ENCODE data around the gene NTNG1. TPM values are rescaled to one million over a fixed set of nuclear protein-coding genes. Genes with fewer than 3 reads are reported as not detected.

NTNG1 gene
- total and polyA plus RNA-seq, 5 donors, result 0.05 to 0.41 (median 0.37) TPM; not detected in 2

DNA sequence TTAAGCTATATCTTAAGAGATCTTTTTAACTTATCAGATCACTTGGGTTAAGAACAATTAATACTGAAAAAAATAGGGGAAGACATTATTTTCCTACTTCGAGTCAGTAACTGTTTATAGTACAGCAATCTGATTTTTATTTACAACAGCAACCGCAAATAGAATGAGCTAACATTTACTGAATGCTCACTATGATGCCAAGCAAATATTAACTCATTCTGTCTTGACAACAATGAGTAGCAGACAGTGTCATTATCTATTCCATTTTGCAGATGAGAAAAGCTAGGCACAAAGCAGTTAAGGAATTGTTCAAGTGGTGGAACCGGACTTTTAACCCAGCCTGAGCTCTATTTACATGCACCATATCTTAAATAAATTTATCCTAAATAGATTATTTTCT lies 273.7 kb downstream of the NTNG1 start:
- WGBS, result 67% methylated on average over 3 of the region's 3 CpGs
- DNase-seq, result no peak
- H3K27ac ChIP-seq (ENCODE audit: low read length), result no peak overlapping the region
- intact Hi-C loops (cut with DNase I), result no loop called here
- H3K4me3 ChIP-seq (ENCODE audit: low read length), result no peak overlapping the region
- no peaks in the 10 kb centered on the region for H3K4me1 ChIP-seq (ENCODE audit: control insufficient read depth, insufficient read depth, low read length)
- H3K9me3 ChIP-seq (ENCODE audit: control insufficient read depth, low read length), result no peaks in the 10 kb centered on the region
- ATAC-seq, result no peak
- H3K27me3 ChIP-seq (ENCODE audit: control insufficient read depth, insufficient read depth), result no peaks in the 10 kb centered on the region

DNA sequence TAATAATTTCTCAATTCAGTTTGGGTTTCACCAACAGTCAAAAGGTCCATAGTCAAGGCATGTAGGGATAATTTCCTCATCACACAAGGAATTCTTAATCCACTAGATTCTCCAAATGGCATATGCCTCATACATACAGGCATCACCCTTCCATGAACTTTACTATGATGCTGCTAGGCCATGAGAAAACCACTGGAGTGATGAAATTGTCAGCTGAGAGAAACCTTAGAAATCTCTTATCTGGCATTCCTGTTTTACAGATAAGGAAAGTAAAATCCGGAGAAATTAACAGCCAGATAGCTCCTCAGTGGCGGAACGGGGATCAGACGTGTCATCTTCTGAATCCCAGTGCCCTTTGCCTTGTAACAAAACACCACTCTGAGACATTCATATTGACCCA lies 274.4 kb downstream of the NTNG1 start:
- WGBS, result 62% methylated on average over 4 of the region's 4 CpGs
- DNase-seq (no peak), ATAC-seq (no peak)
- intact Hi-C loops (cut with DNase I), result no loop called here
- H3K27ac ChIP-seq (ENCODE audit: low read length), result no peak overlapping the region
- H3K4me3 ChIP-seq (ENCODE audit: low read length), result no peak overlapping the region
- no peaks in the 10 kb centered on the region for H3K4me1 ChIP-seq (ENCODE audit: control insufficient read depth, insufficient read depth, low read length)
- no peaks in the 10 kb centered on the region for H3K9me3 ChIP-seq (ENCODE audit: control insufficient read depth, low read length)
- no peaks in the 10 kb centered on the region for H3K27me3 ChIP-seq (ENCODE audit: control insufficient read depth, insufficient read depth)

GRCh38 chr1:107419003-107419402 lies 278.2 kb downstream of the NTNG1 start:
- no peak for DNase-seq
- WGBS, result 75% methylated on average over 2 of the region's 2 CpGs

DNA sequence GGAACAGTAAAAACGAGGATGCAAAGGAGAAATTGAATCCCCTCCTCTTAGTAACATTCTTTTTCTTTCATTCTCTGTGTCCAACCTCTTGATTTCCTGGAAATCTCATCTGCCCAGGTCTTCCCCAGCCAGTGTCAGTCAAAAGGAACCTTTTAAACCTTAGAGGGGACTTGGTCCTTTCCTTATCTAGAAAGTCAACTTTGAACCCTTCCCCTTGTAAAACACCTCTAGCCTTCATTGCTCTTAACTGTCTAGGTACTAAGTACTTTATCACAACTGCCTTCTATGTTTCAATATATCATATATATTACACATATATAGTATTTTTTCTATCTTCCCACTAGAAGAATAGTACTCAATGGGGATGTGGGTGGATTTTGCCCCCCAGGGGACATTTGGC lies 282.1 kb downstream of the NTNG1 start:
- Histone ChIP-seq H3K9me3 (ENCODE audit: control insufficient read depth, low read length) (no peaks in the 10 kb centered on the region), H3K4me3 (ENCODE audit: low read length) (no peak overlapping the region), H3K27me3 (ENCODE audit: control insufficient read depth, insufficient read depth) (no peaks in the 10 kb centered on the region), H3K27ac (ENCODE audit: low read length) (no peak overlapping the region), H3K4me1 (ENCODE audit: control insufficient read depth, insufficient read depth, low read length) (no peaks in the 10 kb centered on the region)
- DNase-seq (no peak), ATAC-seq (no peak)
- 52% methylated on average over 1 of the region's 1 CpG for WGBS
- intact Hi-C loops (cut with DNase I), result no loop called here

More at GRCh38 chr1:107419003-107419402, 278.2 kb downstream of the NTNG1 start:
- Histone ChIP-seq H3K4me1 (ENCODE audit: control insufficient read depth, insufficient read depth, low read length) (no peaks in the 10 kb centered on the region), H3K4me3 (ENCODE audit: low read length) (no peak overlapping the region), H3K27ac (ENCODE audit: low read length) (no peak overlapping the region), H3K27me3 (ENCODE audit: control insufficient read depth, insufficient read depth) (no peaks in the 10 kb centered on the region), H3K9me3 (ENCODE audit: control insufficient read depth, low read length) (no peaks in the 10 kb centered on the region)
- intact Hi-C loops (cut with DNase I), result no loop called here
- no peak for ATAC-seq

GRCh38 chr1:107430540-107431228 lies 289.8 kb downstream of the NTNG1 start:
- 49% methylated on average over 14 of the region's 14 CpGs for WGBS
- H3K4me3 ChIP-seq (ENCODE audit: low read length), result no peak overlapping the region
- DNase-seq (no peak), ATAC-seq (no peak)
- no peaks in the 10 kb centered on the region for H3K4me1 ChIP-seq (ENCODE audit: control insufficient read depth, insufficient read depth, low read length)
- H3K9me3 ChIP-seq (ENCODE audit: control insufficient read depth, low read length), result no peaks in the 10 kb centered on the region
- H3K27me3 ChIP-seq (ENCODE audit: control insufficient read depth, insufficient read depth), result no peaks in the 10 kb centered on the region
- H3K27ac ChIP-seq (ENCODE audit: low read length), result no peak overlapping the region
- intact Hi-C loops (cut with DNase I), result loop anchor here in 1 of 4 donors (5.0 kb wide), 1 partner anchor 322 kb away; no protein-coding TSS in a partner anchor

- intact Hi-C loops (cut with DNase I), result loop anchor here in 1 of 4 donors (5.0 kb wide), 1 partner anchor 320 kb away; no protein-coding TSS in a partner anchor
- no peak for ATAC-seq
- DNase-seq, result no peak
- Histone ChIP-seq H3K27ac (ENCODE audit: low read length) (no peak overlapping the region), H3K4me1 (ENCODE audit: control insufficient read depth, insufficient read depth, low read length) (no peaks in the 10 kb centered on the region), H3K27me3 (ENCODE audit: control insufficient read depth, insufficient read depth) (no peaks in the 10 kb centered on the region), H3K9me3 (ENCODE audit: control insufficient read depth, low read length) (no peaks in the 10 kb centered on the region), H3K4me3 (ENCODE audit: low read length) (no peak overlapping the region)
- WGBS, result 22% methylated on average over 1 of the region's 1 CpG
Observed at GRCh38 chr1:107432108-107432507, 291.3 kb downstream of the NTNG1 start.

DNA sequence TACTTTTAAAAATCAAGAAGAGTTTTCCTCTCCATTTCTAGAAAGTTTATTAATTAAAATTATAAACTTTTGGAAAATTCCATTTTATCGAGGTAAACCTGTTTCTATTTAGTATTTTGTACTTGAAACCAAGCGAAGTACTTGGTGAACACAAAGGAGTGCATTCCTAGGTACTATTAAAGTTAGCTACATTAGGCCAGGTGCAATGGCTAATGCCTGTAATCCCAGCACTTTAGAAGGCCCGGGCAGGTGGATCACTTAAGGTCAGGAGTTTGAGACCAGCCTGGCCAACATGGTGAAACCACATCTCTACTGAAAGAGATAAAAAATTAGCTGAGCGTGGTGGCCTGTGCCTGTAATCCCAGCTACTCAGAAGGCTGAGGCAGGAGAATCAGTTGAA lies 292.2 kb downstream of the NTNG1 start:
- 89% methylated on average over 4 of the region's 4 CpGs for WGBS
- Histone ChIP-seq H3K27ac (ENCODE audit: low read length) (no peak overlapping the region), H3K27me3 (ENCODE audit: control insufficient read depth, insufficient read depth) (no peaks in the 10 kb centered on the region), H3K4me3 (ENCODE audit: low read length) (no peak overlapping the region), H3K4me1 (ENCODE audit: control insufficient read depth, insufficient read depth, low read length) (no peaks in the 10 kb centered on the region), H3K9me3 (ENCODE audit: control insufficient read depth, low read length) (no peaks in the 10 kb centered on the region)
- ATAC-seq, result no peak
- intact Hi-C loops (cut with DNase I), result loop anchor here in 1 of 4 donors (5.0 kb wide), 1 partner anchor 319 kb away; no protein-coding TSS in a partner anchor
- DNase-seq, result no peak

DNA sequence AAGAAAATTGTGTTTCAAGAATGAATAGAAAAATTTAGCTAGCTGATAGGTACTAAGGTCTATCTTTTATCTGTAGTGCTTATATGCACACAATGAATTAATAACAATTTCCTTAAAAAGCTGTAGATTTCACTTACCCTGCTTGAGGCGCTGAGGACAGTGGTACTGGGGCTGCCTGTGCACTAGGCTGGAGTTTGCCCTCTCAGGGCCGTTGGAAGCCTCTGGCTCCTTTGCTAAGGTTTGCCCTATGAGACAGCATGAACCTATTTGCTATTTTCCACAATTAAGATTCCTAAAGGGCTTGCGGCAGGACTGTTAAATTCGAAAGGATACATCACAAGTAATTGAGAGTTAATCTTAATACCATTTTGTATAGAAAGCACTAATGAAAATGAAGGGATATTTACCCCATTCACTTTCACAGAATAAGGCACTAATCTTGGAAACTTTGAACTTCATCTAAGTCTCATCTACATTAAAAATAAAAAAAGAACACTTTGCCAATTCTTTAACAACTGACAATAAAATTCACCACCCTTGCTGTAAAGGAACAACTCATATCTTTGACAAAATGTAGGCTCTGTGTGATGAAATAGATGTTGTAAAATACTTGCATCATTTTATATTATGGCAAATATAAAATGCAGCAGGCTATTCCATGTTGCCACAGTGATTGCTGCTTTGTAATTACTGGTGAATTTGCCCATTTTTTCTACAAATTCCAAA lies 293.0 kb downstream of the NTNG1 start:
- DNase-seq (no peak), ATAC-seq (no peak)
- Histone ChIP-seq H3K27ac (ENCODE audit: low read length) (no peak overlapping the region), H3K4me3 (ENCODE audit: low read length) (no peak overlapping the region), H3K9me3 (ENCODE audit: control insufficient read depth, low read length) (no peaks in the 10 kb centered on the region), H3K27me3 (ENCODE audit: control insufficient read depth, insufficient read depth) (no peaks in the 10 kb centered on the region), H3K4me1 (ENCODE audit: control insufficient read depth, insufficient read depth, low read length) (no peaks in the 10 kb centered on the region)
- 54% methylated on average over 4 of the region's 4 CpGs for WGBS
- intact Hi-C loops (cut with DNase I), result loop anchor here in 1 of 4 donors (5.0 kb wide), 1 partner anchor 319 kb away; no protein-coding TSS in a partner anchor

GRCh38 chr1:107434361-107434693 lies 293.5 kb downstream of the NTNG1 start:
- H3K27me3 ChIP-seq (ENCODE audit: control insufficient read depth, insufficient read depth), result no peaks in the 10 kb centered on the region
- no peak overlapping the region for H3K27ac ChIP-seq (ENCODE audit: low read length)
- no peak overlapping the region for H3K4me3 ChIP-seq (ENCODE audit: low read length)
- ATAC-seq (no peak), DNase-seq (no peak)
- H3K4me1 ChIP-seq (ENCODE audit: control insufficient read depth, insufficient read depth, low read length), result no peaks in the 10 kb centered on the region
- intact Hi-C loops (cut with DNase I), result loop anchor here in 1 of 4 donors (5.0 kb wide), 1 partner anchor 318 kb away; no protein-coding TSS in a partner anchor
- no peaks in the 10 kb centered on the region for H3K9me3 ChIP-seq (ENCODE audit: control insufficient read depth, low read length)

DNA sequence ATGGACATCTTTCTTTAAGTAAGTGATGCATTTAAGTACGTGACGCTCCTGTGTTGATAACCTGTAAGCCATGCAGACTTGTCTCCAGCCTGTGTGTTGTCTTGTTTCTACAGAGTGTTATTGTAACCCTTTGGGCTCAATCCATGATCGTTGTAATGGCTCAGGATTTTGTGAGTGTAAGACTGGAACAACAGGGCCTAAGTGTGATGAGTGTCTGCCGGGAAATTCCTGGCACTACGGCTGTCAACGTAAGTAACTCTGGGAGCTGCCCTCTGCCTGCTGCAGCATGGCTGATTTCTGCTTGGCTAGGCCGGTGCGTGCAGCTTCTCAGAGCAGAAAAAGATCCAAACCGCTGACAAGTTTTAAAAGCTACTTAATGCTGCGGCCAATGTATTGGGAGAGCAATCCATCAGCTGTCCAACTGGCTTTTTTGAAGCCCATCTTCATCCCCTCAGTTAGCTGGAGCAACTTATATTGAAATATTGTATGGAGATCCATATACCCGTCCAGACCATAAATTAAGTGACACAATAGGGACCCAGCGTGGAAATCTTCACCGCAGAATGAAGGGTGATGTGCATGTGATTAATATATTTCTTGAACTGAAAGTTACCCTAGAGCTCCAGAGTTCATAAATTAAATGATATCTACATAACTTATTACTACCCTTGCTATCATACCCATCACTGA lies 295.9 kb downstream of the NTNG1 start:
- 83% methylated on average over 13 of the region's 13 CpGs for WGBS
- H3K4me1 ChIP-seq (ENCODE audit: control insufficient read depth, insufficient read depth, low read length), result no peaks in the 10 kb centered on the region
- DNase-seq, result no peak
- no peaks in the 10 kb centered on the region for H3K27me3 ChIP-seq (ENCODE audit: control insufficient read depth, insufficient read depth)
- no peak for ATAC-seq
- H3K4me3 ChIP-seq (ENCODE audit: low read length), result no peak overlapping the region
- no peaks in the 10 kb centered on the region for H3K9me3 ChIP-seq (ENCODE audit: control insufficient read depth, low read length)
- H3K27ac ChIP-seq (ENCODE audit: low read length), result no peak overlapping the region
- intact Hi-C loops (cut with DNase I), result no loop called here

DNA sequence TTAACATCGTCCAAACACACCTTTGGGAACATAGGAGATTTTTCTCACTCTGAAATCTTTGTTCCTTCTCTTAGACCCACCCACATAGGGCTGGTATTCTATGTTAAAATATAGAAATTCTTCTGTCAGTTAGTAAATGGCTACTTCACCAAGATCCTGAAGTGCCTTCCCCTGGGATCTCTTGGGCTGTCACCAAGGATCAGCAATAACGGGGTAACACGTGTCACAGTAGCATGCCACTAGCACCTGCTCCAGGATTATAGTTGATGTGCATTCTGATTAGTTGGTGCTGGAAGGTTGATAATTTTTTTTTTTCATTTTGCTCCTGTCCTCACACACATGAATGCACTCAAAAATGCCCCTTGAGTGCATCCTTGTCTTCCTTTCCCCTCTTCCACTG lies 298.7 kb downstream of the NTNG1 start:
- DNase-seq (no peak), ATAC-seq (no peak)
- no peaks in the 10 kb centered on the region for H3K27me3 ChIP-seq (ENCODE audit: control insufficient read depth, insufficient read depth)
- WGBS, result 88% methylated on average over 3 of the region's 3 CpGs
- no peaks in the 10 kb centered on the region for H3K4me1 ChIP-seq (ENCODE audit: control insufficient read depth, insufficient read depth, low read length)
- no peak overlapping the region for H3K4me3 ChIP-seq (ENCODE audit: low read length)
- intact Hi-C loops (cut with DNase I), result no loop called here
- H3K9me3 ChIP-seq (ENCODE audit: control insufficient read depth, low read length), result no peaks in the 10 kb centered on the region
- no peak overlapping the region for H3K27ac ChIP-seq (ENCODE audit: low read length)
